GM23248 (cell line): Measurements from ENCODE around the gene VSX2. TPM values are rescaled to one million over a fixed set of nuclear protein-coding genes. Genes with fewer than 3 reads are reported as not detected.

Experiments used
- DNase-seq: peaks from one replicate; pipeline ENCODE4 v3.0.0-alpha.2; 2015
- H2AFZ ChIP-seq: fragments of 200-600 bp; sonication (generic); 2 replicates; pipeline ENCODE4 v1.6.1; 2016; ENCODE audit warnings: antibody characterized with exemption
- H3F3A ChIP-seq: fragments of 200-600 bp; sonication (generic); 2 replicates; pipeline ENCODE4 v1.6.1; 2016; ENCODE audit warnings: mild to moderate bottlenecking, antibody characterized with exemption, mixed run types; ENCODE audit not compliant: insufficient read depth
- H3K27ac ChIP-seq: fragments of 200-600 bp; sonication (generic); 2 replicates; pipeline ENCODE4 v1.5.1; 2016; ENCODE audit warnings: mild to moderate bottlenecking
- H3K27me3 ChIP-seq: fragments of 200-600 bp; sonication (generic); replicated peaks from 2 replicates; pipeline ENCODE4 v1.6.1; 2016; ENCODE audit warnings: mild to moderate bottlenecking; ENCODE audit not compliant: insufficient read depth
- H3K36me3 ChIP-seq: fragments of 200-600 bp; sonication (generic); 2 replicates; pipeline ENCODE4 v1.6.1; 2016; ENCODE audit warnings: low read depth, mild to moderate bottlenecking
- H3K4me1 ChIP-seq: fragments of 200-600 bp; sonication (generic); 2 replicates; pipeline ENCODE4 v1.6.1; 2016; ENCODE audit warnings: mild to moderate bottlenecking; ENCODE audit not compliant: insufficient read depth
- H3K4me2 ChIP-seq: fragments of 200-600 bp; sonication (generic); one replicate; pipeline ENCODE4 v1.6.1; 2016; ENCODE audit warnings: mild to moderate bottlenecking; ENCODE audit not compliant: unreplicated experiment
- H3K4me3 ChIP-seq: fragments of 200-600 bp; sonication (generic); 2 replicates; pipeline ENCODE4 v1.5.1; 2016; ENCODE audit warnings: mild to moderate bottlenecking
- H3K79me2 ChIP-seq: fragments of 200-600 bp; sonication (generic); 2 replicates; pipeline ENCODE4 v1.6.1; 2016; ENCODE audit warnings: mild to moderate bottlenecking; ENCODE audit not compliant: insufficient read depth
- H3K9ac ChIP-seq: fragments of 200-600 bp; sonication (generic); 2 replicates; pipeline ENCODE4 v1.6.1; 2016; ENCODE audit warnings: mild to moderate bottlenecking
- H3K9me2 ChIP-seq: fragments of 200-600 bp; sonication (generic); 2 replicates; pipeline ENCODE4 v1.6.1; 2016; ENCODE audit warnings: mixed run types, mild to moderate bottlenecking, moderate library complexity; ENCODE audit not compliant: insufficient read depth
- H3K9me3 ChIP-seq: fragments of 200-600 bp; sonication (generic); one replicate; pipeline ENCODE4 v1.6.1; 2017; ENCODE audit warnings: low read depth
- H4K20me1 ChIP-seq: fragments of 200-600 bp; sonication (generic); 2 replicates; pipeline ENCODE4 v1.6.0; 2016; ENCODE audit not compliant: insufficient read depth
- EZH2 ChIP-seq: fragments of 200-600 bp; sonication (generic); IDR thresholded peaks from 2 replicates; pipeline ENCODE4 v1.6.1; 2018; ENCODE audit warnings: antibody characterized with exemption, mild to moderate bottlenecking; ENCODE audit not compliant: insufficient read depth, poor library complexity, severe bottlenecking
- EZH2phosphoT487 ChIP-seq: fragments of 200-600 bp; sonication (generic); IDR thresholded peaks from 2 replicates; pipeline ENCODE4 v1.6.1; 2018; ENCODE audit warnings: antibody characterized with exemption, moderate library complexity, mild to moderate bottlenecking, low read depth; ENCODE audit not compliant: insufficient read depth
- WGBS, 2 experiments: methylation state at CpG; one replicate each; pipeline ENCODE4 v1.1.6; 2015 to 2017; ENCODE audit warnings: low lambda C conversion rate in 2 of 2, low coverage in 1 of 2; ENCODE audit errors: missing lambda C conversion rate in 2 of 2; 5-methylcytosine and 5-hydroxymethylcytosine counted together
- in situ Hi-C: fragments of 300-500 bp; cut with MboI; formaldehyde crosslinking; loops from 2 replicates; pipeline ENCODE4 v1.15.0; 2020
- polyA plus RNA-seq: library from polyadenylated mRNA; unstranded; fragments of >200 nt; fragmentation: Nextera tagmentation; extraction: Ambion mirVana; gene quantifications from 2 replicates; pipeline ENCODE4 v1.2.1, GENCODE V29; 2016
- total RNA-seq: library from RNA; depleted of rRNA; stranded (reverse); fragments of >200 nt; shearing (Covaris generic); gene quantifications from 2 replicates; pipeline ENCODE4 v1.2.3, GENCODE V29; 2014

VSX2 gene
- total and polyA plus RNA-seq, 2 experiments from 2014 or later: not detected

- H2AFZ ChIP-seq: no peak overlapping the region
- 45 to 53% methylated on average over 1 of the region's 1 CpG for WGBS, 2 experiments
Observed at GRCh38 chr14:74205882-74206281, 33.4 kb upstream of the VSX2 start.

DNA sequence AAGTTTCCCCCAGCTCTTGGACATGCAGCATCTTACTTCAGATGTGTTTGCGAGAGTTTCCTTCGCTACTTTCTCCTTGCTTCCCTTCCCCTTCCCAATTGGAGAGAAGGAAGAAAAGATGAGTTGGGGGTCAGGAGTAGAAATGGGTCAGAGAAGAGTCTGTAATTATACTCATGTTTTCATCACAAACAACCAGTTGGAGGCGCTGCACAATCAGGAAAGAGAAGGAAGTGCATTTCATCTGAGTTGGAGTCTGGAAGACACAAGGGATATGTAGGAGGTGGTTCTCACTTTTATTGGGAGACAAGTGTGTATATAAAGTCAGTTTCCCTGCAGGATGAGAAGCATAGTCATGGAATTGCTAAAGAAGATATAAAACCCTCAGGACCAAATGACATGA, 31.3 kb upstream of the VSX2 start:
- Histone ChIP-seq H3K4me1 (no peaks in the 10 kb centered on the region), H3K27me3 (no peaks in the 10 kb centered on the region), H3K27ac (no peak overlapping the region), H3K9me3 (no peaks in the 10 kb centered on the region), H3K9me2 (no peaks in the 10 kb centered on the region), H4K20me1 (no peaks in the 10 kb centered on the region), H3K36me3 (no peaks in the 10 kb centered on the region), H2AFZ (no peak overlapping the region), H3K9ac (no peak overlapping the region), H3F3A (no peaks in the 10 kb centered on the region), H3K4me2 (no peak overlapping the region), H3K79me2 (no peaks in the 10 kb centered on the region), H3K4me3 (no peak overlapping the region)
- peak; percentile 6 for DNase-seq
- 82 to 86% methylated on average over 3 of the region's 3 CpGs for WGBS, 2 experiments
- TF ChIP-seq EZH2 (no peak), EZH2phosphoT487 (no peak)
- in situ Hi-C loops: no loop called here

More at GRCh38 chr14:74205882-74206281, 33.4 kb upstream of the VSX2 start:
- H3K4me2 ChIP-seq: no peak overlapping the region
- H3K36me3 ChIP-seq: no peaks in the 10 kb centered on the region
- no peaks in the 10 kb centered on the region for H3K9me2 ChIP-seq
- H3K9ac ChIP-seq: no peak overlapping the region
- no peaks in the 10 kb centered on the region for H3K27me3 ChIP-seq
- TF ChIP-seq EZH2phosphoT487: no peak
- TF ChIP-seq EZH2: no peak
- no peaks in the 10 kb centered on the region for H3K4me1 ChIP-seq
- H3F3A ChIP-seq: no peaks in the 10 kb centered on the region
- no peaks in the 10 kb centered on the region for H3K79me2 ChIP-seq
- in situ Hi-C loops: no loop called here
- no peaks in the 10 kb centered on the region for H3K9me3 ChIP-seq
- H3K4me3 ChIP-seq: no peak overlapping the region
- no peaks in the 10 kb centered on the region for H4K20me1 ChIP-seq
- H3K27ac ChIP-seq: no peak overlapping the region
- DNase-seq: no peak

DNA sequence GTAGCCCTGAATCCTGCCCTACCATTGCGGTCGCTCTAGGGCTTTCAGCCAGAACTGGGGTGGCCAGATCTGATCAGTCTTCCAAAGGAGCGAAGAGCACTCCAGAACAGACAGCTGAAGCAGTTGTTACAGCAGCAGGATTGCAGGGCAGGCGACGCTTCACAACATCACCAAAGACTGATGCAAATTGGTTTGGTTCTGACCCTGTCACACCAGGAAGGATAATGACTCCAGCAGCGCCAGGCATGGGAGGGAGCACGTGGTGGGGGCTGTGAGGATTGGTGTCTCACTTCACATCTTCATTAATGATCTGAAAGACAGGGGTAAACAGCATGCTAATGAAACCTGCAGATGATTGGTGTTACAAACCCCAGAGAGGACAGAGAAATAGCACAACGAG, 30.6 kb upstream of the VSX2 start:
- WGBS, 2 experiments: 68 to 74% methylated on average over 8 of the region's 8 CpGs
- Histone ChIP-seq H3F3A (no peaks in the 10 kb centered on the region), H4K20me1 (no peaks in the 10 kb centered on the region), H3K36me3 (no peaks in the 10 kb centered on the region), H3K4me1 (no peaks in the 10 kb centered on the region), H3K27me3 (no peaks in the 10 kb centered on the region), H2AFZ (no peak overlapping the region), H3K4me3 (no peak overlapping the region), H3K4me2 (no peak overlapping the region), H3K79me2 (no peaks in the 10 kb centered on the region), H3K27ac (no peak overlapping the region), H3K9me2 (no peaks in the 10 kb centered on the region), H3K9ac (no peak overlapping the region), H3K9me3 (no peaks in the 10 kb centered on the region)
- DNase-seq: no peak
- TF ChIP-seq EZH2phosphoT487: no peak
- no peak for TF ChIP-seq EZH2
- in situ Hi-C loops: no loop called here

GRCh38 chr14:74211945-74212580, 27.2 kb upstream of the VSX2 start:
- no peaks in the 10 kb centered on the region for H3K79me2 ChIP-seq
- TF ChIP-seq EZH2: no peak
- no peak for TF ChIP-seq EZH2phosphoT487
- in situ Hi-C loops: no loop called here
- 68 to 71% methylated on average over 6 of the region's 6 CpGs for WGBS, 2 experiments
- H3K4me2 ChIP-seq: no peak overlapping the region
- H2AFZ ChIP-seq: no peak overlapping the region
- no peak overlapping the region for H3K4me3 ChIP-seq
- H4K20me1 ChIP-seq: no peaks in the 10 kb centered on the region
- no peak for DNase-seq
- H3K36me3 ChIP-seq: no peaks in the 10 kb centered on the region
- no peaks in the 10 kb centered on the region for H3K9me3 ChIP-seq
- H3K9ac ChIP-seq: no peak overlapping the region
- no peaks in the 10 kb centered on the region for H3F3A ChIP-seq
- no peaks in the 10 kb centered on the region for H3K4me1 ChIP-seq
- peaks cover 4% of the 10 kb centered on the region; the same call in 1 of the 2 replicates for H3K27me3 ChIP-seq
- H3K9me2 ChIP-seq: no peaks in the 10 kb centered on the region
- no peak overlapping the region for H3K27ac ChIP-seq
